CD4-positive, alpha-beta T cell (primary cell): ENCODE measurements around the gene GLRX3. TPM values are rescaled to one million over a fixed set of nuclear protein-coding genes. Genes with fewer than 3 reads are reported as not detected.

ENCODE experiments used
- ATAC-seq: fragments of 200-7000 bp; cut with Tn5 transposase; one replicate; pipeline ENCODE4 v1.10.0; 2022; ENCODE audit warnings: mild to moderate bottlenecking; ENCODE audit not compliant: poor library complexity
- CTCF ChIA-PET: fragments of 350-600 bp; sonication (Branson Sonifier 250); formaldehyde crosslinking; loops from one replicate; lab custom pipeline; 2021; ENCODE audit warnings: antibody characterized with exemption, inconsistent platforms; lab: Charles Lee
- POLR2A ChIA-PET: fragments of 350-600 bp; sonication (Branson Sonifier 250); formaldehyde crosslinking; loops from one replicate; lab custom pipeline; 2021; ENCODE audit warnings: antibody characterized with exemption, inconsistent platforms; lab: Charles Lee
- DNase-seq, 14 experiments: peaks; one replicate each; pipeline ENCODE4 v3.0.0-alpha.2; 2013 to 2020; ENCODE audit warnings: mixed read lengths in 2 of 14
- H3K27ac ChIP-seq, 2 donors: one replicate each; pipeline versions ENCODE4 v1.5.1 to v1.7.0; 2013; ENCODE audit warnings: low read length in 2 of 2, low read depth in 1 of 2, mild to moderate bottlenecking in 1 of 2
- H3K27me3 ChIP-seq, 2 experiments: 1 replicate in 1 of 2; 2 replicates in 1 of 2; pipeline versions ENCODE4 v1.6.1 to v1.7.0; 2013; ENCODE audit warnings: low read length in 2 of 2, control low read depth in 1 of 2, mild to moderate bottlenecking in 1 of 2, moderate library complexity in 1 of 2; ENCODE audit not compliant: insufficient read depth in 2 of 2, control insufficient read depth in 1 of 2
- H3K36me3 ChIP-seq: one replicate; pipeline ENCODE4 v1.6.1; 2013; ENCODE audit warnings: low read length, control low read depth; ENCODE audit not compliant: insufficient read depth
- H3K4me1 ChIP-seq: one replicate; pipeline ENCODE4 v1.6.1; 2013; ENCODE audit warnings: low read length, control low read depth; ENCODE audit not compliant: insufficient read depth
- H3K4me3 ChIP-seq: one replicate; pipeline ENCODE4 v1.5.1; 2013; ENCODE audit warnings: mild to moderate bottlenecking, low read length, moderate library complexity
- H3K9me3 ChIP-seq, 2 experiments: 1 replicate in 1 of 2; 2 replicates in 1 of 2; pipeline versions ENCODE4 v1.6.1 to v1.7.0; 2013; ENCODE audit warnings: low read length in 2 of 2, mild to moderate bottlenecking in 2 of 2, control low read depth in 1 of 2, moderate library complexity in 1 of 2; ENCODE audit not compliant: control insufficient read depth in 1 of 2, insufficient read depth in 1 of 2
- H3K27ac Mint-ChIP-seq: one replicate; pipeline ENCODE4 v1.8.0; 2020; ENCODE audit warnings: mixed read lengths
- H3K27me3 Mint-ChIP-seq: one replicate; pipeline ENCODE4 v1.8.0; 2021; ENCODE audit warnings: mixed read lengths
- H3K36me3 Mint-ChIP-seq: one replicate; pipeline ENCODE4 v1.8.0; 2021; ENCODE audit warnings: low read depth, mixed read lengths
- H3K4me1 Mint-ChIP-seq: one replicate; pipeline ENCODE4 v1.8.0; 2021; ENCODE audit warnings: low read depth, mixed read lengths
- H3K4me3 Mint-ChIP-seq: one replicate; pipeline ENCODE4 v1.8.0; 2020; ENCODE audit warnings: mild to moderate bottlenecking, mixed read lengths
- H3K9me3 Mint-ChIP-seq: one replicate; pipeline ENCODE4 v1.8.0; 2020; ENCODE audit warnings: mixed read lengths
- CTCF ChIP-seq: fragments of 200-600 bp; IDR thresholded peaks from one replicate; pipeline ENCODE4 v1.8.0; 2022; ENCODE audit warnings: antibody characterized with exemption, mild to moderate bottlenecking
- intact Hi-C, 2 experiments: fragments of 100-400 bp; cut with DNase I in 1 of 2; cut with micrococcal nuclease in 1 of 2; formaldehyde crosslinking; loops; one replicate each; pipeline versions ENCODE4 v1.15.1 to v1.9.0; 2023 to 2025; cut with DNase I, micrococcal nuclease
- total RNA-seq, 174 experiments: library from RNA in 2 of 174; stranded (reverse) in 2 of 174; gene quantifications; one replicate each; pipeline ENCODE4 v1.2.3 and lab custom pipeline; 2021 to 2026

Gene GLRX3
- total RNA-seq, 2 experiments from 2014 or later, result 25.4 to 29.7 TPM

- H3K27ac ChIP-seq, result no peak overlapping the region
- H3K4me1 Mint-ChIP-seq, result no peaks in the 10 kb centered on the region
- H3K9me3 ChIP-seq, result peaks cover 9 to 18% of the 10 kb centered on the region in 2 experiments
- H3K27me3 ChIP-seq, result no peaks in the 10 kb centered on the region
- ChIA-PET POLR2A (no interaction called here), CTCF (no interaction called here)
- no peaks in the 10 kb centered on the region for H3K36me3 ChIP-seq
- no peak for ATAC-seq
- H3K36me3 Mint-ChIP-seq, result no peaks in the 10 kb centered on the region
- H3K27me3 Mint-ChIP-seq, result no peaks in the 10 kb centered on the region
- DNase-seq, result no peak
- H3K4me3 Mint-ChIP-seq, result no peak overlapping the region
- H3K4me1 ChIP-seq, result no peaks in the 10 kb centered on the region
- no peak overlapping the region for H3K4me3 ChIP-seq
- intact Hi-C loops, result no loop called here
- peaks cover 6% of the 10 kb centered on the region for H3K9me3 Mint-ChIP-seq
- no peak for TF ChIP-seq CTCF
- no peak overlapping the region for H3K27ac Mint-ChIP-seq
Observed at GRCh38 chr10:130227883-130228282, 91.7 kb downstream of the GLRX3 start.

Other genes starting within 250 kb of the GLRX3 start
- not detected for gene EBF3, start 172.1 kb upstream of the GLRX3 start, total RNA-seq
- 1 to 10 TPM; 4.3 to 5.8 TPM for gene C10orf143, start 25.6 kb upstream of the GLRX3 start, total RNA-seq